CD4-positive, alpha-beta T cell treated with Interleukin-4 for 4 hours (primary cell): ENCODE results near the gene TNS2.

Experiments
- DNase-seq: peaks from one replicate; pipeline ENCODE4 v3.0.0-alpha.2; 2020

The TNS2 gene

GRCh38 chr12:53113951-53114350 is 64.1 kb downstream of the TNS2 start:
- no peak for DNase-seq
